Endothelial cell of umbilical vein (primary cell): ENCODE results near the gene SUOX. TPM values are rescaled to one million over a fixed set of nuclear protein-coding genes. Genes with fewer than 3 reads are reported as not detected.

Experiments used
- BruUV-seq: library from RNA; stranded (reverse); fragments of 400-500 nt; replicated peaks from 2 replicates; lab custom pipeline; 2021; lab: Mats Ljungman, UMichigan
- CTCF ChIA-PET: fragments of 300-600, 350-600 bp; sonication (Branson Sonifier 250); formaldehyde crosslinking; loops from one replicate; lab custom pipeline; 2021; ENCODE audit warnings: antibody characterized with exemption, inconsistent platforms; lab: Charles Lee
- POLR2A ChIA-PET: fragments of 300-600, 350-600 bp; sonication (Branson Sonifier 250); formaldehyde crosslinking; loops from one replicate; lab custom pipeline; 2021; ENCODE audit warnings: antibody characterized with exemption, inconsistent platforms; lab: Charles Lee
- DNase-seq: peaks from one replicate; pipeline ENCODE4 v3.0.0-alpha.2; 2011; ENCODE audit warnings: low read depth, low spot score
- FAIRE-seq: peaks from 2 replicates; lab custom pipeline; 2011; peaks lifted over from hg19 to GRCh38; lab: Jason Lieb, UNC
- H2AFZ ChIP-seq: 2 replicates; pipeline ENCODE4 v1.6.0; 2012; ENCODE audit warnings: low read depth, low read length, control low read depth, inconsistent platforms
- H3K27ac ChIP-seq: 2 replicates; pipeline ENCODE4 v1.5.1; 2011; ENCODE audit warnings: low read depth, mild to moderate bottlenecking, control low read depth, low read length, moderate library complexity; ENCODE audit not compliant: insufficient read depth
- H3K27me3 ChIP-seq, 2 experiments: 2 replicates each; pipeline versions ENCODE4 v1.6.0 to v1.6.1; 2011; ENCODE audit warnings: low read length in 2 of 2, mixed read lengths in 1 of 2; ENCODE audit not compliant: control insufficient read depth in 2 of 2, insufficient read depth in 2 of 2
- H3K36me3 ChIP-seq, 2 experiments: 2 replicates in 1 of 2; 3 replicates in 1 of 2; pipeline ENCODE4 v1.5.1; 2011; ENCODE audit warnings: low read length in 2 of 2, mild to moderate bottlenecking in 1 of 2, moderate library complexity in 1 of 2; ENCODE audit not compliant: control insufficient read depth in 2 of 2, insufficient read depth in 2 of 2; ENCODE audit errors: extremely low read depth in 1 of 2
- H3K4me1 ChIP-seq: 3 replicates; pipeline ENCODE4 v1.5.1; 2011; ENCODE audit warnings: mild to moderate bottlenecking, low read length; ENCODE audit not compliant: control insufficient read depth, insufficient read depth; ENCODE audit errors: extremely low read depth
- H3K4me2 ChIP-seq: 2 replicates; pipeline ENCODE4 v1.6.1; 2011; ENCODE audit warnings: low read length, control low read depth, mixed read lengths; ENCODE audit not compliant: insufficient read depth
- H3K4me3 ChIP-seq, 3 experiments: fragments of 200-600 bp in 1 of 3; sonication (generic), shearing (Covaris generic) in 1 of 3; replicated peaks in 1 of 3; 2 replicates each; pipeline ENCODE4 v1.5.1; 2011 to 2016; ENCODE audit warnings: control low read depth in 3 of 3, low read length in 3 of 3, mild to moderate bottlenecking in 2 of 3, inconsistent platforms in 1 of 3, low read depth in 1 of 3, moderate library complexity in 1 of 3; ENCODE audit not compliant: insufficient read depth in 1 of 3
- H3K79me2 ChIP-seq: 2 replicates; pipeline ENCODE4 v1.6.0; 2012; ENCODE audit warnings: low read length, inconsistent platforms; ENCODE audit not compliant: control insufficient read depth, insufficient read depth
- H3K9ac ChIP-seq: replicated peaks from 2 replicates; pipeline ENCODE3; 2011; ENCODE audit warnings: low read length, control low read depth; ENCODE audit not compliant: insufficient read depth; ENCODE audit errors: extremely low read depth
- H3K9me1 ChIP-seq: replicated peaks from 3 replicates; pipeline ENCODE4 v1.6.0; 2011; ENCODE audit warnings: mild to moderate bottlenecking, low read length; ENCODE audit not compliant: control insufficient read depth, insufficient read depth; ENCODE audit errors: extremely low read depth
- H3K9me3 ChIP-seq: replicated peaks from 2 replicates; pipeline ENCODE4 v1.5.1; 2012; ENCODE audit warnings: low read length, inconsistent platforms; ENCODE audit not compliant: control insufficient read depth, insufficient read depth
- H4K20me1 ChIP-seq: replicated peaks from 2 replicates; pipeline ENCODE3; 2011; ENCODE audit warnings: mild to moderate bottlenecking, low read length; ENCODE audit not compliant: control insufficient read depth, insufficient read depth; ENCODE audit errors: extremely low read depth
- EZH2 ChIP-seq: IDR thresholded peaks from 2 replicates; pipeline ENCODE4 v1.6.1; 2012; ENCODE audit warnings: borderline replicate concordance, low read depth, mild to moderate bottlenecking, moderate library complexity, low read length, inconsistent platforms; ENCODE audit not compliant: severe bottlenecking
- GATA2 ChIP-seq: IDR thresholded peaks from 2 replicates; pipeline ENCODE4 v1.7.0; 2011; ENCODE audit warnings: low read depth, mild to moderate bottlenecking, moderate library complexity, mixed read lengths, low read length; ENCODE audit not compliant: insufficient read length, insufficient read depth
- JUN ChIP-seq: IDR thresholded peaks from 2 replicates; pipeline ENCODE4 v1.6.1; 2011; ENCODE audit warnings: borderline replicate concordance, low read depth; ENCODE audit not compliant: insufficient read length, insufficient read depth
- POLR2A ChIP-seq: IDR thresholded peaks from 2 replicates; pipeline ENCODE4 v1.6.1; 2012; ENCODE audit warnings: low read depth, mild to moderate bottlenecking, control low read depth, low read length
- POLR2AphosphoS5 ChIP-seq: IDR thresholded peaks from 2 replicates; pipeline ENCODE4 v1.6.1; 2012; ENCODE audit warnings: low read depth, mild to moderate bottlenecking, control low read depth, low read length, moderate library complexity; ENCODE audit not compliant: insufficient read depth
- dilution Hi-C: fragments of 300-500 bp; cut with MboI; formaldehyde crosslinking; loops from one replicate; pipeline ENCODE4 v1.15.0; 2019; ENCODE audit warnings: low sequenced_read_pairs; ENCODE audit not compliant: extremely low pct_ligation_motif_present
- intact Hi-C: fragments of 100-400 bp; cut with micrococcal nuclease; formaldehyde crosslinking; loops from one replicate; pipeline ENCODE4 v1.10.0; 2022
- polyA plus RNA-seq, 4 experiments: library from polyadenylated mRNA; depleted of rRNA in 3 of 4; stranded (reverse) in 3 of 4; unstranded in 1 of 4; fragments of >200 nt; gene quantifications; 2 replicates each; pipeline versions ENCODE4 v1.2.1 to v1.2.3, GENCODE V29; 2011 to 2012; ENCODE audit warnings: missing spikeins in 1 of 4
- total RNA-seq: library from RNA; stranded (reverse); gene quantifications from 2 replicates; pipeline ENCODE4 v1.2.3, GENCODE V29; 2021

The SUOX gene
- total and polyA plus RNA-seq, 2 donors (not counting 3 experiments of a cell fraction or from before 2014, with no cell fraction given): 24.3 to 31.4 TPM

DNA sequence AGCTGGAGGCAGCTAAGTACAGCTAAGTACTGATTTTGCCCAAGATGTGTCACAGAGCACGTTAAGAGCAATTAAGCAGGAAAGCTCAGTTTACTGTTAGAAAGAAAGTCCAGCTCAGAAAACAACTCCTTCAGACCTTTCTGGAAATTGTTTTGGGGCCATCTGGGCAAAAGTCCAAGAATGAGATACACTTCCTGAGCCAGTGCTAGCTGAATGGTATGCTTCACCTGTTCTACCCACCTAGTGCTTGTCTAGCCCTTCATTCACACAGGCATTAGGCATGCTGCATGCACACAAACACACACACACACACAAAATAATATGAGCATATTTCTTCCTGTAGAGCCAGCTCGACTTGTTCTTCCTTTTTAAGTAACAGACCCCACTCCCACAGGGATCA, 17.1 kb downstream of the SUOX start:
- H3K4me3 ChIP-seq: no peak overlapping the region
- no peaks in the 10 kb centered on the region for H3K36me3 ChIP-seq
- no peaks in the 10 kb centered on the region for H3K9me1 ChIP-seq
- no peak overlapping the region for H3K4me2 ChIP-seq
- no peak overlapping the region for H3K27ac ChIP-seq
- H3K4me1 ChIP-seq: no peaks in the 10 kb centered on the region
- dilution Hi-C loops: no loop called here
- H3K27me3 ChIP-seq: no peaks in the 10 kb centered on the region
- H2AFZ ChIP-seq: no peak overlapping the region
- H3K79me2 ChIP-seq: no peaks in the 10 kb centered on the region
- ChIA-PET CTCF (interaction anchor here (0.9 to 1.4 kb wide), 5 partner anchors 11 to 41 kb away, joined by 3 to 19 read pairs (median 4); no protein-coding TSS in a partner anchor), POLR2A (no interaction called here)
- H3K9me3 ChIP-seq: no peaks in the 10 kb centered on the region
- TF ChIP-seq JUN: no peak
- TF ChIP-seq POLR2A: no peak
- TF ChIP-seq EZH2: no peak
- no peak for TF ChIP-seq GATA2
- no peaks in the 10 kb centered on the region for H4K20me1 ChIP-seq
- BruUV-seq: no TSS peak
- intact Hi-C loops: no loop called here
- DNase-seq (peak; percentile 19), FAIRE-seq (no peak)
- no peak overlapping the region for H3K9ac ChIP-seq

DNA sequence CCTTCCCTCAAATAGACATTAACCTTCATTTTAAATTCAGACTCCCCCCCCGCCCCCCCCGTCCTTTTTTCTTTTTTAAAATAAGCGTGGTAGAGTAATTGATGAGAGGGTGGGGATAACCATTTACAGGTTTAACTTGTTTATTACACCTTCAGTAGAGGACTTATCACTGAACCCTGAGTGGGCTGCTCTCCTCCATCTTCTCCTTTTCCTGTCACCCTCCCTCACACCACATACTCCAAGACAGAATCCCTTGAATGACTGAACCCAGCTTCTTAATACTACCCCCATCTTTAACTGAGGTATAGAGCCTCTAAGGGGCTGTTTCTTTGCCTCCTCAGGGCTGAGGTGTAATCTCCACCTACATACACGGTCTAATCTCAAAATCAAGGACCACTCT, 20.1 kb downstream of the SUOX start:
- Histone ChIP-seq H3K4me2 (no peak overlapping the region), H3K4me1 (no peaks in the 10 kb centered on the region), H3K27me3 (no peaks in the 10 kb centered on the region), H3K4me3 (no peak overlapping the region), H3K9ac (no peak overlapping the region), H3K9me1 (no peaks in the 10 kb centered on the region), H2AFZ (no peak overlapping the region), H3K9me3 (no peaks in the 10 kb centered on the region), H4K20me1 (no peaks in the 10 kb centered on the region), H3K27ac (no peak overlapping the region), H3K36me3 (no peaks in the 10 kb centered on the region), H3K79me2 (no peaks in the 10 kb centered on the region)
- ChIA-PET POLR2A (no interaction called here), CTCF (no interaction called here)
- FAIRE-seq: no peak
- intact Hi-C loops (no loop called here), dilution Hi-C loops (no loop called here)
- BruUV-seq: no TSS peak
- TF ChIP-seq POLR2AphosphoS5: no peak
- no peak for DNase-seq
